ENCODE results near the gene AP3B1.
"Not testable (repeated sequence)": the region's sequence is repeated elsewhere in the genome, so short reads cannot be mapped to it uniquely, and the experiment has no call there.

AP3B1 gene

GRCh38 chr5:78187172-78187571, 107.3 kb downstream of the AP3B1 start:
- H3K79me2 ChIP-seq (ENCODE audit: insufficient read depth, low read length): peaks cover 15% of the 10 kb centered on the region; the same call in 1 of the 2 replicates
- peaks cover 13% of the 10 kb centered on the region; the same call in 1 of the 2 replicates for H3K36me3 ChIP-seq (ENCODE audit: insufficient read depth, low read length)
- H2AFZ ChIP-seq (ENCODE audit: low read length): no peak overlapping the region
- peaks cover 5% of the 10 kb centered on the region for H3K4me1 ChIP-seq (ENCODE audit: insufficient read depth, low read length, poor library complexity, severe bottlenecking)
- no peaks in the 10 kb centered on the region for H3K27me3 ChIP-seq (ENCODE audit: insufficient read depth, low read length, poor library complexity, severe bottlenecking)
- TF ChIP-seq EZH2phosphoT487 (IDR thresholded peaks at IDR 0.05; ENCODE audit: borderline replicate concordance) (no peak), CTCF (conservative IDR thresholded peaks at IDR 0.05; ENCODE audit: low read length) (no peak)
- no peaks in the 10 kb centered on the region for H3K9me2 ChIP-seq (replicated peaks; ENCODE audit: low read depth, low read length)
- no peak overlapping the region for H3K4me3 ChIP-seq (ENCODE audit: low read length, poor library complexity, severe bottlenecking)
- H3K9me3 ChIP-seq (ENCODE audit: insufficient read depth, low read depth, low read length): no peaks in the 10 kb centered on the region
- H4K20me1 ChIP-seq (ENCODE audit: insufficient read depth, low read length, poor library complexity, severe bottlenecking): no peaks in the 10 kb centered on the region
- H3K4me2 ChIP-seq (ENCODE audit: low read depth, low read length, poor library complexity, severe bottlenecking): no peak overlapping the region
- no peaks in the 10 kb centered on the region for H3F3A ChIP-seq (ENCODE audit: low read depth)
- H3K9ac ChIP-seq (ENCODE audit: low read depth, low read length, poor library complexity, severe bottlenecking): no peak overlapping the region

DNA sequence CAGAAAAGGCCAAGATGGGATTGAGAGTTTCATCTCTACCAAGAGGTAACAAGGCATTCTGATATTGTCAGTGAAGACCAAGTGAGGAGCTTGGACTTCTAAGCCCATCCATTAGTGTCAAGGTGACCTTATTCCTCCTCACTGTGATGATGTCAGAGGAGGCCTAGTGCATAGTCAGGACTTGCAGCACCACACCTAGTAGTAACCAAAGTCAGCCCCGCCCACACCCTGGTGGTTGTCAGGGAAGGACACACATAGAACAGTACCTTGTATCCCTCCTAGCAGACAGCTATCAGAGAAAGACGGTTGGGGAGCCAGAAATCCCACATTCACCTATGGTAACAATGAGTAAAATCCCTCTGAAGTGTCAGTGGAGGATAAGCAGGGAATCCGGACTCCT, 111.7 kb downstream of the AP3B1 start:
- Histone ChIP-seq H3K36me3 (ENCODE audit: insufficient read depth, low read length) (peaks cover 28% of the 10 kb centered on the region; the same call in 1 of the 2 replicates), H3K4me1 (ENCODE audit: insufficient read depth, low read length, poor library complexity, severe bottlenecking) (peaks cover 5% of the 10 kb centered on the region), H3K4me2 (ENCODE audit: low read depth, low read length, poor library complexity, severe bottlenecking) (no peak overlapping the region), H3K9me3 (ENCODE audit: insufficient read depth, low read depth, low read length) (no peaks in the 10 kb centered on the region), H3K9ac (ENCODE audit: low read depth, low read length, poor library complexity, severe bottlenecking) (no peak overlapping the region), H3K27me3 (ENCODE audit: insufficient read depth, low read length, poor library complexity, severe bottlenecking) (no peaks in the 10 kb centered on the region), H3K9me2 (replicated peaks; ENCODE audit: low read depth, low read length) (no peaks in the 10 kb centered on the region), H3K4me3 (ENCODE audit: low read length, poor library complexity, severe bottlenecking) (no peak overlapping the region), H2AFZ (ENCODE audit: low read length) (no peak overlapping the region), H3F3A (ENCODE audit: low read depth) (no peaks in the 10 kb centered on the region), H3K79me2 (ENCODE audit: insufficient read depth, low read length) (peaks cover 21% of the 10 kb centered on the region; the same call in 1 of the 2 replicates), H4K20me1 (ENCODE audit: insufficient read depth, low read length, poor library complexity, severe bottlenecking) (no peaks in the 10 kb centered on the region)
- no peak for TF ChIP-seq CTCF (conservative IDR thresholded peaks at IDR 0.05; ENCODE audit: low read length)
- no peak for TF ChIP-seq EZH2phosphoT487 (IDR thresholded peaks at IDR 0.05; ENCODE audit: borderline replicate concordance)

- no peaks in the 10 kb centered on the region for H3K4me1 ChIP-seq (ENCODE audit: insufficient read depth, low read length, poor library complexity, severe bottlenecking)
- H4K20me1 ChIP-seq (ENCODE audit: insufficient read depth, low read length, poor library complexity, severe bottlenecking): no peaks in the 10 kb centered on the region
- no peak for TF ChIP-seq CTCF (conservative IDR thresholded peaks at IDR 0.05; ENCODE audit: low read length)
- no peak for TF ChIP-seq EZH2phosphoT487 (IDR thresholded peaks at IDR 0.05; ENCODE audit: borderline replicate concordance)
- no peaks in the 10 kb centered on the region for H3K27me3 ChIP-seq (ENCODE audit: insufficient read depth, low read length, poor library complexity, severe bottlenecking)
- peaks cover 12% of the 10 kb centered on the region; the same call in 1 of the 2 replicates for H3K79me2 ChIP-seq (ENCODE audit: insufficient read depth, low read length)
- no peaks in the 10 kb centered on the region for H3K9me2 ChIP-seq (replicated peaks; ENCODE audit: low read depth, low read length)
- H2AFZ ChIP-seq (ENCODE audit: low read length): no peak overlapping the region
- no peak overlapping the region for H3K9ac ChIP-seq (ENCODE audit: low read depth, low read length, poor library complexity, severe bottlenecking)
- no peaks in the 10 kb centered on the region for H3F3A ChIP-seq (ENCODE audit: low read depth)
- no peak overlapping the region for H3K4me3 ChIP-seq (ENCODE audit: low read length, poor library complexity, severe bottlenecking)
- peaks cover 61% of the 10 kb centered on the region; the same call in 1 of the 2 replicates for H3K36me3 ChIP-seq (ENCODE audit: insufficient read depth, low read length)
- no peaks in the 10 kb centered on the region for H3K9me3 ChIP-seq (ENCODE audit: insufficient read depth, low read depth, low read length)
- no peak overlapping the region for H3K4me2 ChIP-seq (ENCODE audit: low read depth, low read length, poor library complexity, severe bottlenecking)
Measured at GRCh38 chr5:78178356-78178755, 116.1 kb downstream of the AP3B1 start.

- not testable (repeated sequence) for H4K20me1 ChIP-seq (ENCODE audit: insufficient read depth, low read length, poor library complexity, severe bottlenecking); H2AFZ ChIP-seq (ENCODE audit: low read length); H3K9me3 ChIP-seq (ENCODE audit: insufficient read depth, low read depth, low read length); H3F3A ChIP-seq (ENCODE audit: low read depth); H3K4me1 ChIP-seq (ENCODE audit: insufficient read depth, low read length, poor library complexity, severe bottlenecking); H3K9me2 ChIP-seq (replicated peaks; ENCODE audit: low read depth, low read length); H3K4me3 ChIP-seq (ENCODE audit: low read length, poor library complexity, severe bottlenecking); H3K9ac ChIP-seq (ENCODE audit: low read depth, low read length, poor library complexity, severe bottlenecking); H3K79me2 ChIP-seq (ENCODE audit: insufficient read depth, low read length); H3K4me2 ChIP-seq (ENCODE audit: low read depth, low read length, poor library complexity, severe bottlenecking); H3K27me3 ChIP-seq (ENCODE audit: insufficient read depth, low read length, poor library complexity, severe bottlenecking)
- peaks cover 40% of the 10 kb centered on the region; the same call in 1 of the 2 replicates for H3K36me3 ChIP-seq (ENCODE audit: insufficient read depth, low read length)
Measured at GRCh38 chr5:78170335-78170734, 124.2 kb downstream of the AP3B1 start.
